ENCODE results near the gene COPE. TPM values are rescaled to one million over a fixed set of nuclear protein-coding genes. Genes with fewer than 3 reads are reported as not detected.

COPE gene
- total RNA-seq, 1 donor from 2014 or later, result 192 TPM

DNA sequence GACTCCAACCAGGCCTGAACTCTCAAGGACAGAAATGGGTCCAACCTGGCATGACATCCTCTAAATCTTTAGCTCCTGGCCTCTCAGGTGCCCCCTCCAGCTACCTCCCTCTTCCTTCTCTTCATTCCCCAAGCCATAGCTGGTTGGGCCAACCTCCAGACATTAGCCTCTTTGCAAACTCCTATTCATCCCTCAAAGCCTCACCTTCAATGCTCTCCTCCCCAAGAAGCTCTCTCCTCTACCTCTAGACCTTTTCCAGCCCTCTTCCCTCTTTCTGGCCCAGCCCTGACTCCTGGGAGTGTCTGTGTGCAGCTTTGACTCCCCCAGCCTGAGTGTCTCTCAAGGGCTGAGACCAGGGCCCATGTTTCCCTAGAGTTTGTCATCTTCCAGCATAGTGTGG, 27.1 kb upstream of the COPE start:
- TF ChIP-seq, protein P1, sequence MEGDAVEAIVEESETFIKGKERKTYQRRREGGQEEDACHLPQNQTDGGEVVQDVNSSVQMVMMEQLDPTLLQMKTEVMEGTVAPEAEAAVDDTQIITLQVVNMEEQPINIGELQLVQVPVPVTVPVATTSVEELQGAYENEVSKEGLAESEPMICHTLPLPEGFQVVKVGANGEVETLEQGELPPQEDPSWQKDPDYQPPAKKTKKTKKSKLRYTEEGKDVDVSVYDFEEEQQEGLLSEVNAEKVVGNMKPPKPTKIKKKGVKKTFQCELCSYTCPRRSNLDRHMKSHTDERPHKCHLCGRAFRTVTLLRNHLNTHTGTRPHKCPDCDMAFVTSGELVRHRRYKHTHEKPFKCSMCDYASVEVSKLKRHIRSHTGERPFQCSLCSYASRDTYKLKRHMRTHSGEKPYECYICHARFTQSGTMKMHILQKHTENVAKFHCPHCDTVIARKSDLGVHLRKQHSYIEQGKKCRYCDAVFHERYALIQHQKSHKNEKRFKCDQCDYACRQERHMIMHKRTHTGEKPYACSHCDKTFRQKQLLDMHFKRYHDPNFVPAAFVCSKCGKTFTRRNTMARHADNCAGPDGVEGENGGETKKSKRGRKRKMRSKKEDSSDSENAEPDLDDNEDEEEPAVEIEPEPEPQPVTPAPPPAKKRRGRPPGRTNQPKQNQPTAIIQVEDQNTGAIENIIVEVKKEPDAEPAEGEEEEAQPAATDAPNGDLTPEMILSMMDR (IDR thresholded peaks at IDR 0.05; ENCODE audit: unreplicated experiment), result no peak
- Mint-ChIP-seq H3K27ac (no peak overlapping the region), H3K4me1 (ENCODE audit: low read depth) (no peaks in the 10 kb centered on the region), H3K36me3 (ENCODE audit: insufficient read depth) (peaks cover 3% of the 10 kb centered on the region), H3K9me3 (ENCODE audit: low read depth) (no peaks in the 10 kb centered on the region), H3K4me3 (ENCODE audit: low read depth) (no peak overlapping the region), H3K27me3 (peaks cover 5% of the 10 kb centered on the region)
- DNase-seq (ENCODE audit: low spot score, unreplicated experiment), result no peak

DNA sequence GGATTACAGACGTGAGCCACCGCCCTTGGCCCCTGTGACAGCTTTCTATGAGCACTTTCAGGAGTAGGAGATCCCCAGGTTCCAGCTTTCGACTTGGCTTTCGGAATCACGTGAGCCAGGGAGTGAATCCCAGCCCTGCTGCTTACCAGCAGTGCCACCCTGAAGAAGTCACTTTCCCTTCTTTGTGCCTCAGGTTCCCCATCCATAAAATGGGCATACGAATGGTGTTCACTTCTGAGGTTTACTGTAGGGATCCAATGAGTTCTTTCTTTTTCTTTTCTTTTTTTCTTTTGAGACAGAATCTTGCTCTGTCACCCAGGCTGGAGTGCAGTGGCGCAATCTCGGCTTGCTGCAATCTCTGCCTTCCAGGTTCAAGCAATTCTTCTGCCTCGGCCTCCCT, 26.1 kb upstream of the COPE start:
- TF ChIP-seq, protein P1 (IDR thresholded peaks at IDR 0.05; ENCODE audit: unreplicated experiment), result no peak
- H3K36me3 Mint-ChIP-seq (ENCODE audit: insufficient read depth), result peaks cover 3% of the 10 kb centered on the region
- DNase-seq (ENCODE audit: low spot score, unreplicated experiment), result no peak
- H3K4me1 Mint-ChIP-seq (ENCODE audit: low read depth), result no peaks in the 10 kb centered on the region
- no peaks in the 10 kb centered on the region for H3K9me3 Mint-ChIP-seq (ENCODE audit: low read depth)
- peaks cover 5% of the 10 kb centered on the region for H3K27me3 Mint-ChIP-seq
- no peak overlapping the region for H3K4me3 Mint-ChIP-seq (ENCODE audit: low read depth)
- no peak overlapping the region for H3K27ac Mint-ChIP-seq

DNA sequence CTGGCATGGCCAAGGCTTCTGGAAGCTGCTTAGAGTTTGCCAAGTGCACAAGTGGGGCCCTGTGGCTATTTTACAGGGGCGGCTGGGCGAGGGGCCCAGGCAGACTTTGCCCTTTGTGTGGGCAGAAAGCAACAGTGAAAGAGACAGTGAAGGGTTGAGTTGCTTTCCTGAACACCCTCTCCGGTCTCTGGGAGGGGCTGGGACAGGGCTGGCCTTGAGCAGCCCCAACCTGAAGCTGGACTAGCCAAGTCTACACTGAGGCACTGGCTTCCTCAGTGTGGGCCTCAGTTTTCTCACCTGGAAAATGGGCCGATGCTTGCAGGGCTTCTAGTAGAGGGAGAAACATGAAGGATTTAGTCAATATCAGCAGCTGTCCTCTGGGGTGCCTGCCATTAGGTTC, 24.3 kb upstream of the COPE start:
- H3K9me3 Mint-ChIP-seq (ENCODE audit: low read depth), result no peaks in the 10 kb centered on the region
- no peak for DNase-seq (ENCODE audit: low spot score, unreplicated experiment)
- H3K27me3 Mint-ChIP-seq, result peaks cover 5% of the 10 kb centered on the region
- H3K4me1 Mint-ChIP-seq (ENCODE audit: low read depth), result peaks cover 5% of the 10 kb centered on the region
- H3K36me3 Mint-ChIP-seq (ENCODE audit: insufficient read depth), result peaks cover 3% of the 10 kb centered on the region
- H3K27ac Mint-ChIP-seq, result no peak overlapping the region
- TF ChIP-seq, protein P1 (IDR thresholded peaks at IDR 0.05; ENCODE audit: unreplicated experiment), result no peak
- H3K4me3 Mint-ChIP-seq (ENCODE audit: low read depth), result no peak overlapping the region

DNA sequence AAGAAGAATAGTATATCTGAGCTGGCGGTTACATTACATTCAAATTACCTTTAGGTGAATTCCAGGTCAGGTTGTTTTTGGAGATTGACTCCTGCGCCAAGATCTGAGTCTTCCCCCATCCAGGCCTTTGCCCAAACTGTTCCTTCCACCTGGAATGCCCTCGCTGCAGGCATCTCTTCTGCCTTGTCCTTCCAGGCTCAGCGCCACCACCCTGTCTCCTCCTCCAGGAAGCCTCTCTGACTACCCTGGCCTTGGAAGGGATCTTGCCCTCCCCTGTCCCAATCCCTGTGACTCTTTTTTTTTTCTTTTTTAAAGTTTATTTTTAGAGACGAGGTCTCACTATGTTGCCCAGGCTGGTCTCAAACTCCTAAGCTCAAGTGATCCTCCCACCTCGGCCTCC, 23.5 kb upstream of the COPE start:
- Mint-ChIP-seq H3K4me3 (ENCODE audit: low read depth) (peak overlapping the region; percentile 60), H3K27ac (no peak overlapping the region)
- TF ChIP-seq, protein P1 (IDR thresholded peaks at IDR 0.05; ENCODE audit: unreplicated experiment), result no peak

DNA sequence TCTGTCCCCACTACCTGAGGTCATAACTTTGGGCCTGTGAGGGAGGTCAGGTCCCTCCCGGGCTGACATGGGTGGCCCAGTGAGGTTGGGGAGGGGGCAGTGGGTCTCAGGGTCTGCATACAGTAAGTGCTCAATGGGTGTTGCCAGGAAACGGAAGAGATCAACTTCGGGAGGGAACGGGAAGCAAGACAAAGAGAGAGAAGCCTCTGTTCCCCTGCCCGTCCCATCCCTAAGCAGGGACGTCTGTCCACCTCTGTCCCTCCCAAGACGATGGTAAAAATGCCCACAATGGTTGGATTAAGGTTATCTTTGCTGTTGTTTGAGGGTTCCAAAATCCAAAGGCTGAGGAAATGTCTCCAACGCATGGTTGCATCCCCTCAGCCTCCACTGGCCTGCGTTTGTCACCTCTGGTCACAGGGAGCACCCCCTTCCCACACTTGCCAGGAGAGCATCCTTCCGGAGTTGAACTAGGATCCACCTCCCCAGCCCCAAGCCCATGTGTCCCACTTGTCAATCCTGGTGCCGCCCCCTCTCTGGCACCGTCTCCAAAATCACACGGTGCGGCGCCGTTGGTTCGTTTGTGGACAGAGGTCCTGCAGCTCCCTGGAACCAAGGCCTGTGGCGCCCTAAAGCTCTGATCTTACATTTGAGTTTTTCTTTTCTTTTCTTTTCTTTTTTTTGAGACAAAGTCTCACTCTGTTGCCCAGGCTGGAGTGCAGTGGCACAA, 22.6 kb upstream of the COPE start:
- TF ChIP-seq, protein P1 (IDR thresholded peaks at IDR 0.05; ENCODE audit: unreplicated experiment), result peak; percentile 6
- Mint-ChIP-seq H3K27me3 (peaks cover 5% of the 10 kb centered on the region), H3K4me3 (ENCODE audit: low read depth) (peak overlapping the region; percentile 60), H3K27ac (peak overlapping the region; percentile 59), H3K9me3 (ENCODE audit: low read depth) (no peaks in the 10 kb centered on the region), H3K4me1 (ENCODE audit: low read depth) (peaks cover 5% of the 10 kb centered on the region), H3K36me3 (ENCODE audit: insufficient read depth) (peaks cover 8% of the 10 kb centered on the region)
- no peak for DNase-seq (ENCODE audit: low spot score, unreplicated experiment)

More for the DNA sequence above, 23.5 kb upstream of the COPE start:
- Mint-ChIP-seq H3K36me3 (ENCODE audit: insufficient read depth) (peaks cover 5% of the 10 kb centered on the region), H3K27me3 (peaks cover 5% of the 10 kb centered on the region), H3K4me1 (ENCODE audit: low read depth) (peaks cover 5% of the 10 kb centered on the region), H3K9me3 (ENCODE audit: low read depth) (no peaks in the 10 kb centered on the region)
- DNase-seq (ENCODE audit: low spot score, unreplicated experiment), result no peak

All from progenitor cell of endocrine pancreas (in vitro differentiated cells).